Karpas-422 (cell line): ENCODE results near the gene EYA3. TPM values are rescaled to one million over a fixed set of nuclear protein-coding genes. Genes with fewer than 3 reads are reported as not detected.

Experiments used
- DNase-seq: peaks from one replicate; pipeline ENCODE4 v3.0.0-alpha.2; 2015
- H2AFZ ChIP-seq: fragments of 200-600 bp; sonication (generic); 2 replicates; pipeline ENCODE4 v1.6.1; 2014; ENCODE audit warnings: antibody characterized with exemption, low read length, mixed read lengths
- H3K27ac ChIP-seq: fragments of 200-600 bp; sonication (generic); 2 replicates; pipeline ENCODE4 v1.5.1; 2014; ENCODE audit warnings: mild to moderate bottlenecking, low read length, moderate library complexity
- H3K27me3 ChIP-seq: fragments of 200-600 bp; sonication (generic); 2 replicates; pipeline ENCODE4 v1.6.1; 2014; ENCODE audit warnings: low read length, mixed read lengths
- H3K36me3 ChIP-seq: fragments of 200-600 bp; sonication (generic); 2 replicates; pipeline ENCODE4 v1.6.1; 2014; ENCODE audit warnings: low read length, mixed read lengths; ENCODE audit not compliant: insufficient read depth
- H3K4me1 ChIP-seq: fragments of 200-600 bp; sonication (generic); 2 replicates; pipeline ENCODE4 v1.6.1; 2014; ENCODE audit warnings: mild to moderate bottlenecking, low read length, mixed read lengths
- H3K4me2 ChIP-seq: fragments of 200-600 bp; sonication (generic); 2 replicates; pipeline ENCODE4 v1.6.1; 2014; ENCODE audit warnings: low read length, low read depth, mild to moderate bottlenecking; ENCODE audit not compliant: poor library complexity, severe bottlenecking
- H3K4me3 ChIP-seq: fragments of 200-600 bp; sonication (generic); 2 replicates; pipeline ENCODE4 v1.5.1; 2014; ENCODE audit warnings: mild to moderate bottlenecking, antibody characterized with exemption, low read length, mixed read lengths
- H3K79me2 ChIP-seq: fragments of 200-600 bp; sonication (generic); 2 replicates; pipeline ENCODE4 v1.6.1; 2014; ENCODE audit warnings: mild to moderate bottlenecking, low read length, mixed read lengths
- H3K9ac ChIP-seq: fragments of 200-600 bp; sonication (generic); 2 replicates; pipeline ENCODE4 v1.6.0; 2014; ENCODE audit warnings: low read length
- H3K9me2 ChIP-seq: fragments of 200-600 bp; sonication (generic), shearing (Covaris generic); replicated peaks from 2 replicates; pipeline ENCODE4 v1.6.0; 2014; ENCODE audit warnings: mild to moderate bottlenecking, low read length, moderate library complexity; ENCODE audit not compliant: insufficient read depth
- H3K9me3 ChIP-seq: fragments of 300-700, 200-600 bp; sonication (generic); 2 replicates; pipeline ENCODE4 v1.6.1; 2014; ENCODE audit warnings: low read length, mixed read lengths
- H4K20me1 ChIP-seq: fragments of 200-600 bp; sonication (generic); 2 replicates; pipeline ENCODE4 v1.6.1; 2014; ENCODE audit warnings: mild to moderate bottlenecking, antibody characterized with exemption, low read length, low read depth; ENCODE audit not compliant: insufficient read depth
- total RNA-seq: library from RNA; depleted of rRNA; stranded (reverse); fragments of >200 nt; shearing (Covaris generic); gene quantifications from 2 replicates; pipeline ENCODE4 v1.2.3, GENCODE V29; 2014; ENCODE audit warnings: low replicate concordance

The EYA3 gene
- total RNA-seq, 1 experiment from 2014 or later = 28.3 TPM

DNA sequence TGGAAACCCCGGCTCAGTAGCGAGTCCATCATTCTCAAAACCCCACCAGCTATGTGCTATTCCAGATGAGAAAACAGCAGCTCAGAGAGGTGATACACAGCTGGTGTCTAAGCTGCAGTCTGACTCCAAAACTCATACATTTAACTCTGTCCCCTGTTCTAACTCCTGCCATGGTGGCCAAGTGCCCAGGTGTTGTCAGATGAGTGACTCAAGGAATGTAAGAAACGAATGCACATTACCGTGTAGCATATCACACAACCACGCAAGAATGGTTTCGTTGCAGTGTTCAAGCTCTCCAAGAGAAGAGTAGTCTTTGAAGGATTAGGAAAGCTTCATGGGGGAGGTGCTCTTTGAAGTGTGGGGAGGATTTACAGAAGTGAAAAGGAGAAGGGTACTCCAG, 133.3 kb downstream of the EYA3 start:
- no peaks in the 10 kb centered on the region for H4K20me1 ChIP-seq
- no peak overlapping the region for H3K4me2 ChIP-seq
- no peaks in the 10 kb centered on the region for H3K27me3 ChIP-seq
- no peaks in the 10 kb centered on the region for H3K9me2 ChIP-seq
- H3K79me2 ChIP-seq = no peaks in the 10 kb centered on the region
- no peak overlapping the region for H3K27ac ChIP-seq
- H3K4me3 ChIP-seq = no peak overlapping the region
- peaks cover 7% of the 10 kb centered on the region for H3K4me1 ChIP-seq
- no peak overlapping the region for H3K9ac ChIP-seq
- no peaks in the 10 kb centered on the region for H3K36me3 ChIP-seq
- no peak overlapping the region for H2AFZ ChIP-seq
- H3K9me3 ChIP-seq = no peaks in the 10 kb centered on the region
- DNase-seq = no peak

DNA sequence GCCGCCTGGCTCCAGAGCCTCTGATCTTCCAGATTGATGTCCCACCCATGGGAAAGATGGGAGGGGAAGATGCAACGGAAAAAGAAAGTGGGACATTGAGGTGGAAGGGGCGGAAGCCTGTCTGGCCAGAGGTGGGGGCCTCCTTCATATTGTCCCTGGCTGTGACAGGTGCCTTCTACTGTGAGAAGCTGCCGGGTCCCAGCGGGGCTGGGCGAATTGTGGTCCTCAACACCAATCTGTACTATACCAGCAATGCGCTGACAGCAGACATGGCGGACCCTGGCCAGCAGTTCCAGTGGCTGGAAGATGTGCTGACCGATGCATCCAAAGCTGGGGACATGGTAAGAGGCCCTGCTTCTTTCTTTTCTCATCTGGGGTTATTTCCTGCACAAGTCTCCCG, 134.2 kb downstream of the EYA3 start:
- Histone ChIP-seq H3K9ac (no peak overlapping the region), H3K36me3 (no peaks in the 10 kb centered on the region), H3K27ac (no peak overlapping the region), H4K20me1 (no peaks in the 10 kb centered on the region), H3K79me2 (no peaks in the 10 kb centered on the region), H3K4me1 (peaks cover 2% of the 10 kb centered on the region), H3K4me3 (no peak overlapping the region), H2AFZ (no peak overlapping the region), H3K9me3 (no peaks in the 10 kb centered on the region), H3K4me2 (no peak overlapping the region), H3K27me3 (no peaks in the 10 kb centered on the region), H3K9me2 (no peaks in the 10 kb centered on the region)
- no peak for DNase-seq

DNA sequence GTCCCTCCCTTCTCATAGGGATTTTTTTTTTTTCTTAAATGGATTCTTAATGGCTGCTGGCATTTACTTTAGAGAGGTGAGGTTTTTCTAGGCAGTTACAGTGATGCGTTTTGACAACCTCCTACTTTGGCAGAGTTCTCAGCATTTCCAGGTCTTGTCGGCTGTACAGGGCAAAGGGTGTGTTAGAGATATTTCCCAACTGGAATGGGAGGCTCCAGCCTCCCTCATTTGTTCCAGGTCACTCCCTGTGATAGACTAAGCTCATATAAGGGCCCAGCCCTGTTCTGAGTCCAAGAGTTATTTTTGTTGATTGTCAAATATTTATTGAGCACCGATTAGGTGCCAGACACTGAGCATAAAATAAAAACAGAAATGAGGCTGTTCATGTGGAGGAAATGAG, 136.3 kb downstream of the EYA3 start:
- Histone ChIP-seq H4K20me1 (no peaks in the 10 kb centered on the region), H3K4me1 (no peaks in the 10 kb centered on the region), H3K27ac (no peak overlapping the region), H3K36me3 (no peaks in the 10 kb centered on the region), H2AFZ (no peak overlapping the region), H3K4me3 (no peak overlapping the region), H3K9ac (no peak overlapping the region), H3K9me2 (no peaks in the 10 kb centered on the region), H3K27me3 (no peaks in the 10 kb centered on the region), H3K4me2 (no peak overlapping the region), H3K79me2 (no peaks in the 10 kb centered on the region), H3K9me3 (no peaks in the 10 kb centered on the region)
- no peak for DNase-seq

DNA sequence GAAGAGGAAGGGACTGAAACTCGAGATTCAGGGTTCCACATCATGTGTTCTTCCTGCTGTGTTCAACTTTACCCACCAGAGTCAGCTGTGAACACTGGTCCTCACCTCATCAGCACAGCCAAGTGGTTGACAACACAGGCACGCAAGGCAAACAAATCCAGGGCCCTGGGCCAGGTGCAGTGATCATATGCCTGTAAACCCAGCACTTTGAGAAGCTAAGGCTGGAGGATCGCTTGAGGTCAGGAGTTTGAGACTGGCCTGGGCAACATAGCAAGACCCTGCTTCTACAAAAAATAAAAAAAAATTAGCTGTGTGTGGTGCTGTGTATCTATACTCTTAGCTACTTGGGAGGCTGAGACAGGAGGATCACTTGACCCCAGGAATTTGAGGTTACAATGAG, 137.0 kb downstream of the EYA3 start:
- Histone ChIP-seq H3K9me2 (no peaks in the 10 kb centered on the region), H3K9me3 (no peaks in the 10 kb centered on the region), H3K36me3 (no peaks in the 10 kb centered on the region), H3K9ac (no peak overlapping the region), H3K4me1 (no peaks in the 10 kb centered on the region), H3K27me3 (no peaks in the 10 kb centered on the region), H3K79me2 (no peaks in the 10 kb centered on the region), H3K27ac (no peak overlapping the region), H3K4me3 (no peak overlapping the region), H4K20me1 (no peaks in the 10 kb centered on the region), H3K4me2 (no peak overlapping the region), H2AFZ (no peak overlapping the region)
- DNase-seq = no peak

DNA sequence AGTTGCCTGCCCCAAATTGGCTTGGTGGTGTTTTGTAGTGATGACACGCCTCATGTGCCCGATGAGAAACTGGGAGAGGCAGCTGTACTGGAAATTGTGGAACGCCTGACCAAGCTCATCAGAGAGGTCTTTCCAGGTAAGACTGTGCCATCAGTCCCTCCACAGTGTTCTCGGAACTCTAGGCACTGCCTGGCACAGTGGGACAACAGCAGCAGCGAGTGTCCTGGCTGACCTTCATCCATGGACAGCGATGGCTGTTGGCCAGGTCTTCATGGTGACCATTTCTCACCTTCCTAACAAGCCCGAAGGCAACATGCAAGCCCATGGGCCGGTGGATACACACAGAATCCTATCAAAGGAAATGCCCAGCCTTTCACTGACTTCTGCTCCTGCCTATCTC, 139.4 kb downstream of the EYA3 start:
- no peak overlapping the region for H3K4me2 ChIP-seq
- no peaks in the 10 kb centered on the region for H3K79me2 ChIP-seq
- no peaks in the 10 kb centered on the region for H4K20me1 ChIP-seq
- no peak overlapping the region for H3K4me3 ChIP-seq
- DNase-seq = no peak
- no peaks in the 10 kb centered on the region for H3K9me2 ChIP-seq
- no peaks in the 10 kb centered on the region for H3K36me3 ChIP-seq
- H3K9me3 ChIP-seq = no peaks in the 10 kb centered on the region
- no peak overlapping the region for H3K27ac ChIP-seq
- no peaks in the 10 kb centered on the region for H3K27me3 ChIP-seq
- no peak overlapping the region for H3K9ac ChIP-seq
- H3K4me1 ChIP-seq = no peaks in the 10 kb centered on the region
- H2AFZ ChIP-seq = no peak overlapping the region

DNA sequence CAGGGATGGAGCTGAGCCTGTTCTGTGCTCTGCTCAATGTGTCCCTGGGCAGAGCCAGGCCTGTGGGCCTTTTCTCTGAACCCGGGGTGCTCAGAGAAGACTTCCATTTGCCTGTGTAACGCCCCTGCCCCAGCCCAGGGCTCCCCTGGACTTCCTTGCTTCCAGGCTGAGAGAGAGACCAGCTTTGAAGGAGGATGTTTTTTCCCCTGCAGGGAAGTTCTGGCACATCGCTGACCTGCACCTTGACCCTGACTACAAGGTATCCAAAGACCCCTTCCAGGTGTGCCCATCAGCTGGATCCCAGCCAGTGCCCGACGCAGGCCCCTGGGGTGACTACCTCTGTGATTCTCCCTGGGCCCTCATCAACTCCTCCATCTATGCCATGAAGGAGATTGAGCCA, 143.4 kb downstream of the EYA3 start:
- H3K9ac ChIP-seq = no peak overlapping the region

DNA sequence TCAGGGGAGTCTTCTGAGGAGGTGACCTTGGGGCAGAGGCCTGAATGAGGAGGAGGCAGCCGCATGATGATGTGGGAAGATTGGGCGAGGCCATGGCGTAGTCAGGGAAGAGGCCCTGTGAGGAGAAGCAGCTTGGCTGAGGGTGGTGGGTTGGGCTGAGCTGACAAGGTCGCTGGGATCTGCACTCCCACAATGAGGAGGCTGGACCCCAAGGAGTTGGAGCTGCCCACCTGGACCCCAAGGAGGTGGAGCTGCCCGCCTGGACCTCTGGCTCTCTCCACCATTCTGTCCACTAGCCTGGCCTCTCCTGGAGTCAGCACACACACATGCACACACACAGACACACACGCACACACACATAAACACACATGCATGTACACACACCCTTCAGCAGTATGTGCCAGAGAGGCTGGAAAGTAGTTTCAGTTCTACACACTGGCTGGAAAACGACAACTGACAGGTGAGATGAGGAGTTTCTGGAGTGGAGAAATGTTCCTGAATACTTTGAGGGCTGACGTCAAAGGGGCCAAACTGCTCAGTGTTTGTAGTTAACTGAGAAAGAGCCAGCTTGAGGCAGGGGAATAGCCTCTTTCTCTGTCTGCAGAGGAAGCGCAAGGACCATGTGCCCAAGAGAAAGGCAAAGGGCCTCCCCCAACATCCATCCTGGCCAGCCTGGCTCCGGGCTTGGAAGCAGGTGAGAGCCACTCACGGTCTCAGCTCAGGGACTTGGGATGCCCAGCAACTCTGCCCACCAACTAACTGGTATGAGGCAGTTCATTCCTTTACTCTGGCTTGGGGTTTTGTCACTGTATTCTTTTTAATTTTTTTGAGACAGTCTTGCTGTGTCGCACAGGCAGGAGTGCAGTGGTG, 146.5 kb downstream of the EYA3 start:
- no peaks in the 10 kb centered on the region for H4K20me1 ChIP-seq
- H3K27me3 ChIP-seq = no peaks in the 10 kb centered on the region
- no peak overlapping the region for H3K4me2 ChIP-seq
- H3K79me2 ChIP-seq = no peaks in the 10 kb centered on the region
- no peak for DNase-seq
- no peaks in the 10 kb centered on the region for H3K9me3 ChIP-seq
- H3K36me3 ChIP-seq = no peaks in the 10 kb centered on the region
- H3K4me3 ChIP-seq = no peak overlapping the region
- H2AFZ ChIP-seq = no peak overlapping the region
- H3K27ac ChIP-seq = no peak overlapping the region
- H3K4me1 ChIP-seq = peaks cover 4% of the 10 kb centered on the region
- no peaks in the 10 kb centered on the region for H3K9me2 ChIP-seq
- H3K9ac ChIP-seq = no peak overlapping the region

More for the DNA sequence above, 143.4 kb downstream of the EYA3 start:
- no peak overlapping the region for H3K27ac ChIP-seq
- no peak for DNase-seq
- H3K4me1 ChIP-seq = peaks cover 3% of the 10 kb centered on the region
- no peaks in the 10 kb centered on the region for H4K20me1 ChIP-seq
- no peaks in the 10 kb centered on the region for H3K27me3 ChIP-seq
- H3K9me2 ChIP-seq = no peaks in the 10 kb centered on the region
- H3K4me2 ChIP-seq = no peak overlapping the region
- H3K36me3 ChIP-seq = no peaks in the 10 kb centered on the region
- H3K79me2 ChIP-seq = no peaks in the 10 kb centered on the region
- no peaks in the 10 kb centered on the region for H3K9me3 ChIP-seq
- no peak overlapping the region for H2AFZ ChIP-seq
- H3K4me3 ChIP-seq = no peak overlapping the region

DNA sequence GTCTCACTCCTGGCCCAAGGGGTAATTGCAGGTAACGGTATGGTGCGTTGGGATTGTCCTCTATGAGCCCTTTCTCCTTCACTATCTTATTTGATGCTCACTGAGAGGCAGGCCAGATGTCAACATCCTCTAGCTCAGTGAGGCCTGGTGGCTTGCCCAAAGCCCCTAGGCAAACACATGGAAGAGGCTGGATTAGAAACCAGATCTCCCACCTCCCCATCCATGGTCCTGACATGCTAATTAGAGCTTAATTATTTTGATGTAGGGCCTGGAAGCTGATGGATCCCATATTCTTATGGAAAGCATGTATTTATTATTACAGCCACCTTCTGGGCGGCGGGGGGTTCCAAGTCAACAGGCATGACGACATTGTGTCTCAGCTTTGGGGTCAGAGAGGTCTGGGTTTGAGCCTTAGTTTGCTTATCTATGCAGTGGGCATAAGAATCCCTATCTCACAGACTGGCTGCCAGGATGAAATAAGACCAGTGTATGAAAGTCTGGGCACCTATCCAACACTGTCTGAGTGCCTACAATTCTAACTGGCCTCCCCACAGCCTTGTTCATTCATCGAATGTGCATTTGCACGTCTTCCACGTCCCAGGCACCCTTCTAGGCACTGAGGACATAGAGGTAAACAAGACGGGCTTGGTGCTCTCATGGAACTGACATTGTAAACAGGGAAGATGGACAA, 147.4 kb downstream of the EYA3 start:
- H3K9me2 ChIP-seq = no peaks in the 10 kb centered on the region
- H3K9me3 ChIP-seq = no peaks in the 10 kb centered on the region
- H3K4me2 ChIP-seq = no peak overlapping the region
- no peaks in the 10 kb centered on the region for H3K79me2 ChIP-seq
- H2AFZ ChIP-seq = no peak overlapping the region
- H3K9ac ChIP-seq = no peak overlapping the region
- H3K27me3 ChIP-seq = no peaks in the 10 kb centered on the region
- H3K4me3 ChIP-seq = no peak overlapping the region
- H3K27ac ChIP-seq = no peak overlapping the region
- H4K20me1 ChIP-seq = no peaks in the 10 kb centered on the region
- peaks cover 4% of the 10 kb centered on the region for H3K4me1 ChIP-seq
- DNase-seq = no peak
- H3K36me3 ChIP-seq = no peaks in the 10 kb centered on the region
